Panc1 (cell line): ENCODE data around the gene FPR1. TPM values are rescaled to one million over a fixed set of nuclear protein-coding genes. Genes with fewer than 3 reads are reported as not detected.

Experiments
- ATAC-seq: fragments of 200-7000 bp; cut with Tn5 transposase; 2 replicates; pipeline ENCODE4 v1.9.1; 2020; ENCODE audit warnings: mild to moderate bottlenecking, moderate library complexity
- BruUV-seq: library from RNA; stranded (reverse); fragments of 400-500 nt; replicated peaks from 2 replicates; lab custom pipeline; 2021; lab: Mats Ljungman, UMichigan
- CTCF ChIA-PET: fragments of 300-600 bp; sonication (Branson Sonifier 250); formaldehyde crosslinking; loops from one replicate; lab custom pipeline; 2022; ENCODE audit warnings: antibody characterized with exemption; lab: Charles Lee
- POLR2A ChIA-PET: fragments of 300-600 bp; sonication (Branson Sonifier 250); formaldehyde crosslinking; loops from one replicate; lab custom pipeline; 2022; ENCODE audit warnings: antibody characterized with exemption; lab: Charles Lee
- DNase-seq: peaks from one replicate; pipeline ENCODE4 v3.0.0-alpha.2; 2010; ENCODE audit warnings: low read depth, low spot score
- H3K27ac ChIP-seq: 2 replicates; pipeline ENCODE4 v1.5.1; 2011; ENCODE audit warnings: mild to moderate bottlenecking, low read length, inconsistent platforms
- H3K27me3 ChIP-seq: fragments of 200-500 bp; sonication (Bioruptor generic); 2 replicates; pipeline ENCODE4 v1.6.0; 2014; ENCODE audit warnings: low read length, inconsistent platforms; ENCODE audit not compliant: control insufficient read depth, insufficient read depth
- H3K36me3 ChIP-seq: fragments of 200-500 bp; sonication (Bioruptor generic); 2 replicates; pipeline ENCODE4 v1.5.1; 2014; ENCODE audit warnings: inconsistent platforms, mild to moderate bottlenecking, low read length, moderate library complexity; ENCODE audit not compliant: control insufficient read depth, insufficient read depth
- H3K4me1 ChIP-seq: 2 replicates; pipeline ENCODE4 v1.5.1; 2011; ENCODE audit warnings: inconsistent platforms, mild to moderate bottlenecking, low read length, moderate library complexity; ENCODE audit not compliant: control insufficient read depth, insufficient read depth
- H3K4me3 ChIP-seq, 2 experiments: 2 replicates each; pipeline ENCODE4 v1.5.1; 2011 to 2012; ENCODE audit warnings: low read depth in 2 of 2, low read length in 2 of 2, mild to moderate bottlenecking in 2 of 2, inconsistent platforms in 1 of 2, moderate library complexity in 1 of 2
- H3K9me3 ChIP-seq: fragments of 200-500 bp; sonication (Bioruptor generic); 2 replicates; pipeline ENCODE4 v1.5.1; 2014; ENCODE audit warnings: low read depth, mild to moderate bottlenecking, inconsistent platforms, low read length, moderate library complexity; ENCODE audit not compliant: control insufficient read depth, insufficient read depth
- POLR2AphosphoS5 ChIP-seq: IDR thresholded peaks from 2 replicates; pipeline ENCODE4 v1.6.1; 2012; ENCODE audit warnings: mild to moderate bottlenecking, low read depth, low read length, moderate library complexity
- SIN3A ChIP-seq: IDR thresholded peaks from 2 replicates; pipeline ENCODE4 v1.6.1; 2012; ENCODE audit warnings: low read depth, mild to moderate bottlenecking, low read length, moderate library complexity, borderline replicate concordance; ENCODE audit not compliant: insufficient read depth
- TCF7L2 ChIP-seq: IDR thresholded peaks from 2 replicates; pipeline ENCODE4 v1.6.1; 2011; ENCODE audit warnings: mild to moderate bottlenecking, low read depth, low read length, inconsistent platforms
- in situ Hi-C: cut with HindIII; loops from 2 replicates; pipeline ENCODE4 v1.10.0; 2016; ENCODE audit warnings: low sequenced_read_pairs, low pct_unique_long_range_greater_than_20kb
- intact Hi-C: fragments of 100-400 bp; cut with micrococcal nuclease; formaldehyde crosslinking; loops from one replicate; pipeline ENCODE4 v1.10.0; 2022; ENCODE audit not compliant: unreplicated experiment
- total RNA-seq: library from RNA; stranded (reverse); gene quantifications from one replicate; pipeline ENCODE4 v1.2.1, GENCODE V29; 2021; ENCODE audit not compliant: unreplicated experiment
- TF ChIP-seq, protein P1 (sequence below), 2 experiments: IDR thresholded peaks; 2 replicates each; pipeline ENCODE4 v1.6.1; 2011 to 2012; ENCODE audit warnings: low read depth in 2 of 2, control low read depth in 1 of 2, low read length in 1 of 2, mild to moderate bottlenecking in 1 of 2, moderate library complexity in 1 of 2; ENCODE audit not compliant: insufficient read depth in 1 of 2
- TF ChIP-seq, protein P2 (sequence below): fragments of 450-650 bp; IDR thresholded peaks from 2 replicates; pipeline ENCODE4 v1.5.1; 2017; ENCODE audit warnings: mild to moderate bottlenecking

Gene FPR1
- total RNA-seq, 1 experiment from 2014 or later: not detected

DNA sequence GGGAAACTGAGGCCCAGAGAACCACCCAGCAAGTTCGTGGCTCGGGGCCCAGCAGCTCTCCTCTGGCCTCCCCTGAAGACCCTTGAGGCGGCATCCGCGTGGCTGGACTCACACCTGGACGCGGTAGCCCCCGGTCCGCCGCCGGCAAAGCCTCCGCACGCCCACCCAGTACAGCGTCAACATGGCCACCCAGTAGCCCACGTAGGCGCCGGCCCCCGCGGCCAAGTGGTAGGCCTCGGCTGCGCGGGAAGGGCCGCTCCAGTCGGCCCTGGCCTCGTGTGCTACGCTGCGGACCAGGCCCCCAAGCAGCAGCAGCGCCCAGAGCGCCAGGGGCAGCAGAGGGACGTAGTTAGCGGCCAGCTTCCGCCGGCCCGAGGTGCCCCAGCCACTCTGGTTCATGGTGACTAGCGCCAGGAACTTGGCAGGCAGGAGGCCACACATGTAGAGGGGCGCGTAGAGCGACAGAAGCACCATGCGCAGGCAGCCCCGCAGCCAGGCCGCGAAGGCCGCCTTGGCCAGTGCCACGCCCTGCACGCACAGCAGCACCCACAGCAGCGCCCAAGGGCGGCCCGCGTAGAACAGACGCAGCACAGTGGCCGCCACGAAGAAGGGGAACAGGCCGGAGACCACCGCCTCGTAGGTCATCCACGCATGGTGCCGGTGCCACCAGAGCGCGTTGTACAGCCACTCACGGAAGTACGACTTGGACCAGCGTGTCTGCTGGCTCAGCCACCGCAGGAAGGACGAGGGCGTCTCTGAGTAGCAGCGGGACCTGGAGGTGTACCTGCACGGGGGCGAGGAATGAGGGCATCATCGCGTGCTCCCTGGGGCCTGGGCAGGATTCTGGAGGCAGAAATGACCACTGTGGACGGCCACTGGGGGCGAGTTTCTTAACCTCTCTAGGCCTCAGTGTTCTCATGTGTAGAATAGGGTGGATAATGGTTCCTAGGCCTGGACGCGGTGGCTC is 38.1 kb downstream of the FPR1 start:
- no peak for ATAC-seq
- POLR2A ChIA-PET: no interaction called here
- CTCF ChIA-PET: no interaction called here
- Histone ChIP-seq H3K27ac (no peak overlapping the region), H3K27me3 (no peaks in the 10 kb centered on the region; the same call in 1 of the 2 replicates), H3K4me1 (no peaks in the 10 kb centered on the region), H3K9me3 (no peaks in the 10 kb centered on the region), H3K36me3 (no peaks in the 10 kb centered on the region), H3K4me3 (no peak overlapping the region)
- no peak for DNase-seq
- TF ChIP-seq TCF7L2 (no peak), SIN3A (no peak), POLR2AphosphoS5 (no peak)
- TF ChIP-seq, protein P1, sequence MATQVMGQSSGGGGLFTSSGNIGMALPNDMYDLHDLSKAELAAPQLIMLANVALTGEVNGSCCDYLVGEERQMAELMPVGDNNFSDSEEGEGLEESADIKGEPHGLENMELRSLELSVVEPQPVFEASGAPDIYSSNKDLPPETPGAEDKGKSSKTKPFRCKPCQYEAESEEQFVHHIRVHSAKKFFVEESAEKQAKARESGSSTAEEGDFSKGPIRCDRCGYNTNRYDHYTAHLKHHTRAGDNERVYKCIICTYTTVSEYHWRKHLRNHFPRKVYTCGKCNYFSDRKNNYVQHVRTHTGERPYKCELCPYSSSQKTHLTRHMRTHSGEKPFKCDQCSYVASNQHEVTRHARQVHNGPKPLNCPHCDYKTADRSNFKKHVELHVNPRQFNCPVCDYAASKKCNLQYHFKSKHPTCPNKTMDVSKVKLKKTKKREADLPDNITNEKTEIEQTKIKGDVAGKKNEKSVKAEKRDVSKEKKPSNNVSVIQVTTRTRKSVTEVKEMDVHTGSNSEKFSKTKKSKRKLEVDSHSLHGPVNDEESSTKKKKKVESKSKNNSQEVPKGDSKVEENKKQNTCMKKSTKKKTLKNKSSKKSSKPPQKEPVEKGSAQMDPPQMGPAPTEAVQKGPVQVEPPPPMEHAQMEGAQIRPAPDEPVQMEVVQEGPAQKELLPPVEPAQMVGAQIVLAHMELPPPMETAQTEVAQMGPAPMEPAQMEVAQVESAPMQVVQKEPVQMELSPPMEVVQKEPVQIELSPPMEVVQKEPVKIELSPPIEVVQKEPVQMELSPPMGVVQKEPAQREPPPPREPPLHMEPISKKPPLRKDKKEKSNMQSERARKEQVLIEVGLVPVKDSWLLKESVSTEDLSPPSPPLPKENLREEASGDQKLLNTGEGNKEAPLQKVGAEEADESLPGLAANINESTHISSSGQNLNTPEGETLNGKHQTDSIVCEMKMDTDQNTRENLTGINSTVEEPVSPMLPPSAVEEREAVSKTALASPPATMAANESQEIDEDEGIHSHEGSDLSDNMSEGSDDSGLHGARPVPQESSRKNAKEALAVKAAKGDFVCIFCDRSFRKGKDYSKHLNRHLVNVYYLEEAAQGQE (IDR thresholded peaks at IDR 0.05; ENCODE audit: insufficient read depth in 1 of 2, low read depth in 2 of 2, low read length in 1 of 2): no peak
- TF ChIP-seq, protein P2, sequence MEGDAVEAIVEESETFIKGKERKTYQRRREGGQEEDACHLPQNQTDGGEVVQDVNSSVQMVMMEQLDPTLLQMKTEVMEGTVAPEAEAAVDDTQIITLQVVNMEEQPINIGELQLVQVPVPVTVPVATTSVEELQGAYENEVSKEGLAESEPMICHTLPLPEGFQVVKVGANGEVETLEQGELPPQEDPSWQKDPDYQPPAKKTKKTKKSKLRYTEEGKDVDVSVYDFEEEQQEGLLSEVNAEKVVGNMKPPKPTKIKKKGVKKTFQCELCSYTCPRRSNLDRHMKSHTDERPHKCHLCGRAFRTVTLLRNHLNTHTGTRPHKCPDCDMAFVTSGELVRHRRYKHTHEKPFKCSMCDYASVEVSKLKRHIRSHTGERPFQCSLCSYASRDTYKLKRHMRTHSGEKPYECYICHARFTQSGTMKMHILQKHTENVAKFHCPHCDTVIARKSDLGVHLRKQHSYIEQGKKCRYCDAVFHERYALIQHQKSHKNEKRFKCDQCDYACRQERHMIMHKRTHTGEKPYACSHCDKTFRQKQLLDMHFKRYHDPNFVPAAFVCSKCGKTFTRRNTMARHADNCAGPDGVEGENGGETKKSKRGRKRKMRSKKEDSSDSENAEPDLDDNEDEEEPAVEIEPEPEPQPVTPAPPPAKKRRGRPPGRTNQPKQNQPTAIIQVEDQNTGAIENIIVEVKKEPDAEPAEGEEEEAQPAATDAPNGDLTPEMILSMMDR: no peak
- intact Hi-C loops: loop anchor here (5.0 kb wide), 1 partner anchor 64 kb away; no protein-coding TSS in a partner anchor
- in situ Hi-C loops: no loop called here
- BruUV-seq: no TSS peak

DNA sequence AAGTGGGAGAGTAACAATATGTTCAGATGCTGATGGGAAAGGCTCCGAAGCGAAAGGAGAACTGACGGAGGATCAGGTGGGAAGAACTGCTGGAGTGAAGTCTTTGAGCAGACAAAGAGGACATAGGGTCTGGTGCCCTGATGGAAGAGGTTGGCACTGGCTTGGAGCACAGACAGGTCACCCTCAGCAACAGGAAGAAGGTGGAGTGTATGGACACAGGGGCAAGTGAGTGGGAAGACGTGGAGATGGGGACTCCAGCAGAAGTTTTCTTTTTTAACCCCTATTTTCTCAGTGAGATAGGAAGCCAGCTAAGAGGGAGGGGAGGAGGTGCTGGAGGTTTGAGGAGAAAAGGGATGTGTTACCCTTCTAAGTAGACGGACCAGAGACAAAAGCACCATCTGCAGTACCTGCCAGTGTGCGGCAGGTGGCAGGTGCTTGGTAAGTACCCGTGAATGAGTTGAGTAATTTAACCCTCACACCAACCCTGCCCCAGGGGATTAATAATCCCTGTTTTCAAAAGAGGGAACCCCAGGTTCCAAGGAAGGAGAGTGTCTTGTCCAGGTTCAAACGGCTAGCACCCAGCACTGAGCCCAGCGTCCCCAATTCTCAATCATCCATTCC is 39.1 kb downstream of the FPR1 start:
- no peak for DNase-seq
- H3K9me3 ChIP-seq: no peaks in the 10 kb centered on the region
- no TSS peak for BruUV-seq
- no peak overlapping the region for H3K27ac ChIP-seq
- ChIA-PET CTCF (no interaction called here), POLR2A (no interaction called here)
- ATAC-seq: peak; percentile 83
- no peaks in the 10 kb centered on the region; the same call in 1 of the 2 replicates for H3K27me3 ChIP-seq
- TF ChIP-seq, protein P1 (IDR thresholded peaks at IDR 0.05; ENCODE audit: insufficient read depth in 1 of 2, low read depth in 2 of 2, low read length in 1 of 2): no peak
- TF ChIP-seq, protein P2: peak; percentile 67
- TF ChIP-seq TCF7L2: no peak
- no peak overlapping the region for H3K4me3 ChIP-seq
- H3K36me3 ChIP-seq: no peaks in the 10 kb centered on the region
- in situ Hi-C loops: no loop called here
- no peaks in the 10 kb centered on the region for H3K4me1 ChIP-seq
- intact Hi-C loops: loop anchor here (5.0 kb wide), 1 partner anchor 65 kb away; no protein-coding TSS in a partner anchor
